PFSK-1 (cell line): ENCODE results near the gene ANKRD13B.

Experiments
- REST ChIP-seq, 2 experiments: IDR thresholded peaks; 2 replicates each; pipeline versions ENCODE4 v1.6.1 to v1.8.0; 2011 to 2012; ENCODE audit warnings: low read depth in 2 of 2, low read length in 2 of 2, control low read depth in 1 of 2, inconsistent platforms in 1 of 2, mild to moderate bottlenecking in 1 of 2, moderate library complexity in 1 of 2; ENCODE audit not compliant: insufficient read depth in 1 of 2
- TAF1 ChIP-seq: IDR thresholded peaks from 2 replicates; pipeline ENCODE4 v1.6.1; 2012; ENCODE audit warnings: low read length, control low read depth, borderline replicate concordance; ENCODE audit not compliant: insufficient read depth

GRCh38 chr17:29620271-29620670 is 27.3 kb downstream of the ANKRD13B start:
- no peak for TF ChIP-seq REST (IDR thresholded peaks at IDR 0.05; ENCODE audit: insufficient read depth in 1 of 2, low read depth in 2 of 2, low read length in 2 of 2)
- no peak for TF ChIP-seq TAF1
